Spleen (tissue), 13 donors: ENCODE results near the gene MARCHF9. TPM values are rescaled to one million over a fixed set of nuclear protein-coding genes. Genes with fewer than 3 reads are reported as not detected.
A peak's percentile ranks its signal among the peaks of the same experiment; 100 is the strongest.

Source experiments
- DNase-seq: peaks from one replicate; pipeline ENCODE4 v3.0.0-alpha.2; 2020
- H3K27ac ChIP-seq, 8 donors: fragments of 200-600 bp; sonication (generic) in 7 of 8; 1 replicate in 4 of 8; 2 replicates in 4 of 8; pipeline versions ENCODE4 v1.5.0 to v1.8.0; 2016 to 2021; ENCODE audit warnings: inconsistent platforms in 4 of 8, mild to moderate bottlenecking in 4 of 8, moderate library complexity in 1 of 8
- H3K27me3 ChIP-seq, 7 donors: fragments of 200-600 bp; sonication (generic) in 6 of 7; replicated peaks in 1 of 7; 1 replicate in 4 of 7; 2 replicates in 3 of 7; pipeline versions ENCODE4 v1.5.0 to v1.8.0; 2016 to 2021; ENCODE audit warnings: inconsistent platforms in 3 of 7, mild to moderate bottlenecking in 1 of 7
- H3K36me3 ChIP-seq, 6 donors: fragments of 200-600 bp; sonication (generic) in 5 of 6; 1 replicate in 4 of 6; 2 replicates in 2 of 6; pipeline versions ENCODE4 v1.5.0 to v1.8.0; 2016 to 2021; ENCODE audit warnings: inconsistent platforms in 2 of 6
- H3K4me1 ChIP-seq, 6 donors: fragments of 200-600 bp; sonication (generic) in 5 of 6; 1 replicate in 3 of 6; 2 replicates in 3 of 6; pipeline versions ENCODE4 v1.5.0 to v1.8.0; 2016 to 2021; ENCODE audit warnings: inconsistent platforms in 3 of 6
- H3K4me3 ChIP-seq, 8 donors: fragments of 200-600 bp; sonication (generic) in 7 of 8; 1 replicate in 4 of 8; 2 replicates in 4 of 8; pipeline versions ENCODE4 v1.5.0 to v1.8.0; 2016 to 2021; ENCODE audit warnings: inconsistent platforms in 4 of 8, mild to moderate bottlenecking in 4 of 8, moderate library complexity in 2 of 8
- H3K9me3 ChIP-seq, 8 donors: fragments of 200-600 bp; sonication (generic) in 7 of 8; 1 replicate in 4 of 8; 2 replicates in 4 of 8; pipeline versions ENCODE4 v1.5.0 to v1.8.0; 2016 to 2021; ENCODE audit warnings: inconsistent platforms in 4 of 8
- POLR2A ChIP-seq, 3 donors: fragments of 450-650 bp; IDR thresholded peaks; one replicate each; pipeline ENCODE4 v1.5.1; 2017; ENCODE audit warnings: antibody characterized with exemption in 3 of 3, mild to moderate bottlenecking in 1 of 3
- POLR2AphosphoS5 ChIP-seq, 3 donors: sonication (generic); formaldehyde crosslinking; IDR thresholded peaks; one replicate each; pipeline ENCODE4 v1.5.1; 2017; ENCODE audit warnings: antibody characterized with exemption in 3 of 3
- WGBS, 5 donors: extraction: QIAGEN DNeasy Blood & Tissue Kit in 3 of 5; methylation state at CpG; one replicate each; pipeline versions ENCODE4 v1.1.5 to v1.1.7; 2013 to 2018; 5-methylcytosine and 5-hydroxymethylcytosine counted together
- intact Hi-C: fragments of 100-400 bp; cut with DNase I; formaldehyde crosslinking; loops from one replicate; pipeline ENCODE4 v1.15.0; 2023; ENCODE audit warnings: low total_unique reads
- long read RNA-seq, 2 donors: transcript quantifications; one replicate each; lab custom pipeline, GENCODE V29; 2026
- polyA plus RNA-seq, 3 donors: library from polyadenylated mRNA; stranded (reverse); fragments of 200-250 nt; gene quantifications; one replicate each; pipeline ENCODE4 v1.2.1, GENCODE V29; 2013
- total RNA-seq, 7 donors: library from RNA; depleted of rRNA in 3 of 7; stranded (reverse); fragments of >200 nt in 3 of 7; fragmentation: NEBNext Ultra II Directional in 4 of 7; extraction: Animal tissue kit (Norgen Biotek cat#: 25700) in 4 of 7; gene quantifications; one replicate each; pipeline versions ENCODE4 v1.1.0 to v1.2.1, GENCODE V29; 2016 to 2021
- TF ChIP-seq, protein P1 (sequence below), 11 experiments: fragments of 200-600 bp in 7 of 11; fragments of 450-650 bp in 4 of 11; sonication (generic) in 4 of 11; IDR thresholded peaks in 8 of 11; conservative IDR thresholded peaks in 3 of 11; 1 replicate in 7 of 11; 2 replicates in 4 of 11; pipeline versions ENCODE4 v1.4.0 to v1.8.0; 2016 to 2021; ENCODE audit warnings: antibody characterized with exemption in 11 of 11, inconsistent platforms in 4 of 11, mild to moderate bottlenecking in 1 of 11
- donor health status: healthy with polysubstance abuse.
- donor health status: DM: no; HTN: no; CAD: no; lungs with moderate emphysema.
- donor health status: DM: no; HTN: no; CAD: no.
- donor health status: Bipolar disorder and iron deficiency.
- donor health status: healthy.
- donor health status: DM: no; HTN: no; CAD: no.
- donor health status: DM: yes; HTN: yes; CAD: no.

The MARCHF9 gene, protein sequence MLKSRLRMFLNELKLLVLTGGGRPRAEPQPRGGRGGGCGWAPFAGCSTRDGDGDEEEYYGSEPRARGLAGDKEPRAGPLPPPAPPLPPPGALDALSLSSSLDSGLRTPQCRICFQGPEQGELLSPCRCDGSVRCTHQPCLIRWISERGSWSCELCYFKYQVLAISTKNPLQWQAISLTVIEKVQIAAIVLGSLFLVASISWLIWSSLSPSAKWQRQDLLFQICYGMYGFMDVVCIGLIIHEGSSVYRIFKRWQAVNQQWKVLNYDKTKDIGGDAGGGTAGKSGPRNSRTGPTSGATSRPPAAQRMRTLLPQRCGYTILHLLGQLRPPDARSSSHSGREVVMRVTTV
- total RNA-seq, result 10 to 100 TPM; 17.2 to 36.8 (median 23.0) TPM
- 10 to 100 TPM; 29.0 to 49.0 (median 33.0) TPM for polyA plus RNA-seq
- long read RNA-seq, donor 1, transcript MARCH9-201 (4 exons, 2,982 nt), result major isoform, 5 of 8 reads
- long read RNA-seq, donor 1, partial matches to known transcripts, result 0 of 8 reads
- long read RNA-seq, donor 1, other reads (novel, unspliced or antisense), result 0 of 8 reads
- long read RNA-seq, donor 2, transcript MARCH9-201 (4 exons, 2,982 nt), result major isoform, 8 of 8 reads
- long read RNA-seq, donor 2, partial matches to known transcripts, result 0 of 8 reads
- long read RNA-seq, donor 2, other reads (novel, unspliced or antisense), result 0 of 8 reads

DNA sequence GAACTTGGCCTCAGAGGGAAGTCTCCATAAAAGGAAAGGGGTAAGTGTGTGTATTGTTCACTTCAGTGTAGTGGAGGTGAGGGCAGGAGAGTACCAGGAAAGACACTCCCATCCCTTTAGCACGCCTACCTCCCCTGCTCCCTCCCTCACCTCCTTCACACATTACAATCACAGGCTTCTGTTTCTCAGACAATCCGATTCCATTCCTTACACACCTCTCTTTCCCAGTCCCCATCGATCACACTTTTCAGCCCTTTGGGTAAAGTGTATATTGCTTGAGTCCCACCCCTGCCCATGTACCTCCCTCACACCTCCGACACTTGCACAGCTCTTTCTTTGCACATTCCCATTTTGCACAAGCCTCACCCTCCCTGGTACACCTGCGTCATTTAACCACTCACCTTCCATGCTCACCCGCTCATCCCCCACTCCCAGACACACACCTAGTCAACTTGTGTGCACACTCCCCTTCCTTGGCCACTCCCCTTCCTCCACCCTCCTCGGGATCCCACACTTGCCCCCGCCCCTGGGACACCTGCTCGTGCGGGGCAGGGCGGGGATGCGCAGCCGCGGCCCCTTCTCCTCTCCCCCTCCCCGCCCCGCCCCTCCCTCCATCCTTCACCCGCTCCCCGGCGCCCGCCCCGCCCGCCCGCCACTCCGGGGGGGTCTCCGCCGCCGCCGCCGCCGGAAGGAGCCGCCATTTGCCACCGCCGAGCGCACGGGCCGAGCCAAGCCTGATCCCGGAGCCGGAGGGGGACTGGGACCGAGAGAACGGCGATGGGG is at the start of gene MARCHF9:
Gene MARCHF9 (plus strand): TSS at position 693 of the 783 bp plus-strand sequence. CDS start 426 bp downstream, outside the sequence.
- peaks cover 0 to 38% (median 28%) of the 10 kb centered on the region in 6 donors for H3K36me3 ChIP-seq
- TF ChIP-seq, protein P1, sequence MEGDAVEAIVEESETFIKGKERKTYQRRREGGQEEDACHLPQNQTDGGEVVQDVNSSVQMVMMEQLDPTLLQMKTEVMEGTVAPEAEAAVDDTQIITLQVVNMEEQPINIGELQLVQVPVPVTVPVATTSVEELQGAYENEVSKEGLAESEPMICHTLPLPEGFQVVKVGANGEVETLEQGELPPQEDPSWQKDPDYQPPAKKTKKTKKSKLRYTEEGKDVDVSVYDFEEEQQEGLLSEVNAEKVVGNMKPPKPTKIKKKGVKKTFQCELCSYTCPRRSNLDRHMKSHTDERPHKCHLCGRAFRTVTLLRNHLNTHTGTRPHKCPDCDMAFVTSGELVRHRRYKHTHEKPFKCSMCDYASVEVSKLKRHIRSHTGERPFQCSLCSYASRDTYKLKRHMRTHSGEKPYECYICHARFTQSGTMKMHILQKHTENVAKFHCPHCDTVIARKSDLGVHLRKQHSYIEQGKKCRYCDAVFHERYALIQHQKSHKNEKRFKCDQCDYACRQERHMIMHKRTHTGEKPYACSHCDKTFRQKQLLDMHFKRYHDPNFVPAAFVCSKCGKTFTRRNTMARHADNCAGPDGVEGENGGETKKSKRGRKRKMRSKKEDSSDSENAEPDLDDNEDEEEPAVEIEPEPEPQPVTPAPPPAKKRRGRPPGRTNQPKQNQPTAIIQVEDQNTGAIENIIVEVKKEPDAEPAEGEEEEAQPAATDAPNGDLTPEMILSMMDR (IDR thresholded peaks at IDR 0.05 in 8 of 11, conservative IDR thresholded peaks at IDR 0.05 in 3 of 11), result no peak
- TF ChIP-seq POLR2AphosphoS5 (IDR thresholded peaks at IDR 0.05), result peak in 2 of 3 donors; percentile 59 to 63
- peaks cover 26 to 82% (median 55%) of the 10 kb centered on the region in 6 donors for H3K4me1 ChIP-seq
- H3K4me3 ChIP-seq, result peak within 1 kb of the TSS; percentile 58 to 95 (median 70)
- peak; percentile 94 for DNase-seq
- H3K27ac ChIP-seq, result peak within 1 kb of the TSS; percentile 65 to 95 (median 83)
- no peaks in the 10 kb centered on the region for H3K9me3 ChIP-seq
- 1 to 3% (median 1%) methylated on average over 15 to 41 of the region's 41 CpGs for WGBS, 5 donors
- intact Hi-C loops, result no loop called here
- peaks cover 0 to 10% (median 0%) of the 10 kb centered on the region in 7 donors for H3K27me3 ChIP-seq

DNA sequence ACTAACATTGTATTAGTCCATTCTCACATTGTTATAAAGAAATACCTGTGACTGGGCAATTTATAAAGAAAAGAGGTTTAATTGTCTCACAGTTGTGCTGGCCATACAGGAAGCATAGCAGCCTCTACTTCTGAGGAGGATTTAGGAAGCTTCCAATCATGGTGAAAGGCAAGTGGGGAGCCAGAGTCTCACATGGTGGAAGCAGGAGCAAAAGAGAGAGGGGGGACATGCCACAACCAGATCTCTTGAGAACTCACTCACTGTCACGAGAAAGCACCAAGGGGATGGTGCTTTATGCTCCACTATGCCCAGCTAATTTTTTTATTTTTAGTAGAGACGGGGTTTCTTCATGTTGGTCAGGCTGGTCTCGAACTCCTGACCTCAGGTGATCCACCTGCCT is 47.7 kb upstream of the MARCHF9 start:
- TF ChIP-seq, protein P1 (IDR thresholded peaks at IDR 0.05 in 8 of 11, conservative IDR thresholded peaks at IDR 0.05 in 3 of 11), result no peak
- no peak for TF ChIP-seq POLR2AphosphoS5 (IDR thresholded peaks at IDR 0.05)
- intact Hi-C loops, result no loop called here
- no peaks in the 10 kb centered on the region for H3K27me3 ChIP-seq
- H3K9me3 ChIP-seq, result peaks cover 0 to 20% (median 17%) of the 10 kb centered on the region in 8 donors
- peaks cover 0 to 100% (median 56%) of the 10 kb centered on the region in 6 donors for H3K36me3 ChIP-seq
- H3K27ac ChIP-seq, result no peak overlapping the region
- no peak for DNase-seq
- H3K4me3 ChIP-seq, result no peak overlapping the region
- H3K4me1 ChIP-seq, result no peaks in the 10 kb centered on the region
- WGBS, 5 donors, result 80 to 100% (median 96%) methylated on average over 3 of the region's 3 CpGs

DNA sequence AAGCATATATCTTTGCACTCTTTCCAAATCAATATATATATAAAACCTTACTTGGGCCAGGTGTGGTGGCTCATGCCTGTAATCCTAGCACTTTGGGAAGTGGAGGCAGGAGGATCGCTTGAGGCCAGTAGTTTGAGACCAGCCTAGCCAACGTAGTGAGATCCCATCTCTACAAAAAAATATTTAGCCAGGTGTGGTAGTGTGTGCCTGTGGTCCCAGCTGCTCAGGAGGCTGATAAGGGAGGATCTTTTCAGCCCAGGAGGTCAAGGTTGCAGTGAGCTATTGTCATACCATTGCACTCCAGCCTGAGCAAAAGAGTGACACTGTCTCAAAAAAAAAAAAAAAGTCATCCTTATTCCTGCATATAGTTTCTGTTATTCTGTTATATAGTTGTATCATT is 46.6 kb upstream of the MARCHF9 start:
- no peak overlapping the region for H3K4me3 ChIP-seq
- H3K27ac ChIP-seq, result no peak overlapping the region
- H3K4me1 ChIP-seq, result no peaks in the 10 kb centered on the region
- H3K27me3 ChIP-seq, result no peaks in the 10 kb centered on the region
- WGBS, 5 donors, result 95 to 100% (median 98%) methylated on average over 2 of the region's 2 CpGs
- intact Hi-C loops, result no loop called here
- peaks cover 0 to 13% (median 12%) of the 10 kb centered on the region in 8 donors for H3K9me3 ChIP-seq
- TF ChIP-seq POLR2AphosphoS5 (IDR thresholded peaks at IDR 0.05) (no peak), POLR2A (IDR thresholded peaks at IDR 0.05) (no peak)
- TF ChIP-seq, protein P1 (IDR thresholded peaks at IDR 0.05 in 8 of 11, conservative IDR thresholded peaks at IDR 0.05 in 3 of 11), result no peak
- DNase-seq, result no peak
- peaks cover 0 to 100% (median 49%) of the 10 kb centered on the region in 6 donors for H3K36me3 ChIP-seq
